Measurements from ENCODE around the gene KRT81. TPM values are rescaled to one million over a fixed set of nuclear protein-coding genes. Genes with fewer than 3 reads are reported as not detected.
"Not testable (repeated sequence)": the region's sequence is repeated elsewhere in the genome, so short reads cannot be mapped to it uniquely, and the experiment has no call there.

The KRT81 gene
- polyA plus RNA-seq, 3 donors = not detected

- Histone ChIP-seq H3K36me3 (replicated peaks in 1 of 2; ENCODE audit: control insufficient read depth in 1 of 2, insufficient read depth in 2 of 2, low read length in 2 of 2) (no peaks in the 10 kb centered on the region), H3K4me2 (replicated peaks; ENCODE audit: extremely low read depth, low read length, poor library complexity, severe bottlenecking) (no peak overlapping the region), H3K4me1 (ENCODE audit: control insufficient read depth in 1 of 2, insufficient read depth in 2 of 2, low read length in 2 of 2) (no peaks in the 10 kb centered on the region), H3K9me3 (replicated peaks in 1 of 2; ENCODE audit: control insufficient read depth in 1 of 2, insufficient read depth in 1 of 2, low read length in 2 of 2) (no peaks in the 10 kb centered on the region), H3K9ac (ENCODE audit: insufficient read depth, low read length, poor library complexity, severe bottlenecking) (no peak overlapping the region), H3K79me2 (ENCODE audit: insufficient read depth, low read length) (no peaks in the 10 kb centered on the region), H3K27ac (ENCODE audit: low read depth in 1 of 2, low read length in 2 of 2) (no peak overlapping the region), H4K20me1 (ENCODE audit: insufficient read depth, low read length) (no peaks in the 10 kb centered on the region), H2AFZ (ENCODE audit: insufficient read depth, low read depth, low read length, poor library complexity, severe bottlenecking) (no peak overlapping the region), H3K4me3 (replicated peaks in 1 of 3; ENCODE audit: low read depth in 2 of 3, low read length in 3 of 3) (no peak overlapping the region), H3K27me3 (ENCODE audit: control insufficient read depth in 2 of 2, insufficient read depth in 2 of 2, low read length in 2 of 2) (peaks cover 3 to 19% of the 10 kb centered on the region in 2 donors)
- no peaks in the 10 kb centered on the region for H3K36me3 Mint-ChIP-seq
- 94% methylated on average over 9 of the region's 9 CpGs for WGBS (ENCODE audit: insufficient coverage)
- intact Hi-C loops (cut with micrococcal nuclease) = no loop called here
- TF ChIP-seq, protein P1, sequence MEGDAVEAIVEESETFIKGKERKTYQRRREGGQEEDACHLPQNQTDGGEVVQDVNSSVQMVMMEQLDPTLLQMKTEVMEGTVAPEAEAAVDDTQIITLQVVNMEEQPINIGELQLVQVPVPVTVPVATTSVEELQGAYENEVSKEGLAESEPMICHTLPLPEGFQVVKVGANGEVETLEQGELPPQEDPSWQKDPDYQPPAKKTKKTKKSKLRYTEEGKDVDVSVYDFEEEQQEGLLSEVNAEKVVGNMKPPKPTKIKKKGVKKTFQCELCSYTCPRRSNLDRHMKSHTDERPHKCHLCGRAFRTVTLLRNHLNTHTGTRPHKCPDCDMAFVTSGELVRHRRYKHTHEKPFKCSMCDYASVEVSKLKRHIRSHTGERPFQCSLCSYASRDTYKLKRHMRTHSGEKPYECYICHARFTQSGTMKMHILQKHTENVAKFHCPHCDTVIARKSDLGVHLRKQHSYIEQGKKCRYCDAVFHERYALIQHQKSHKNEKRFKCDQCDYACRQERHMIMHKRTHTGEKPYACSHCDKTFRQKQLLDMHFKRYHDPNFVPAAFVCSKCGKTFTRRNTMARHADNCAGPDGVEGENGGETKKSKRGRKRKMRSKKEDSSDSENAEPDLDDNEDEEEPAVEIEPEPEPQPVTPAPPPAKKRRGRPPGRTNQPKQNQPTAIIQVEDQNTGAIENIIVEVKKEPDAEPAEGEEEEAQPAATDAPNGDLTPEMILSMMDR (IDR thresholded peaks at IDR 0.05) = no peak
- H3K27ac Mint-ChIP-seq = peak overlapping the region in 1 of 7 donors; percentile 44
- no peaks in the 10 kb centered on the region for H3K4me1 Mint-ChIP-seq
- peaks cover 0 to 2% (median 0%) of the 10 kb centered on the region in 7 donors for H3K9me3 Mint-ChIP-seq
- H3K27me3 Mint-ChIP-seq (ENCODE audit: low read depth in 3 of 3) = peaks cover 25 to 52% (median 25%) of the 10 kb centered on the region in 3 donors
- H3K4me3 Mint-ChIP-seq = no peak overlapping the region
- no peak for DNase-seq
These were observed 25.0 kb upstream of the KRT81 start for GRCh38 chr12:52316290-52316689.

- H3K27me3 Mint-ChIP-seq (ENCODE audit: low read depth in 3 of 3) = peaks cover 29 to 52% (median 31%) of the 10 kb centered on the region in 3 donors
- H3K27ac ChIP-seq (ENCODE audit: low read depth in 1 of 2, low read length in 2 of 2); H3K4me1 ChIP-seq (ENCODE audit: control insufficient read depth in 1 of 2, insufficient read depth in 2 of 2, low read length in 2 of 2); H3K4me3 ChIP-seq (replicated peaks in 1 of 3; ENCODE audit: low read depth in 2 of 3, low read length in 3 of 3); H4K20me1 ChIP-seq (ENCODE audit: insufficient read depth, low read length); DNase-seq; H2AFZ ChIP-seq (ENCODE audit: insufficient read depth, low read depth, low read length, poor library complexity, severe bottlenecking); H3K79me2 ChIP-seq (ENCODE audit: insufficient read depth, low read length); H3K4me2 ChIP-seq (replicated peaks; ENCODE audit: extremely low read depth, low read length, poor library complexity, severe bottlenecking); H3K27ac Mint-ChIP-seq; H3K36me3 Mint-ChIP-seq; H3K36me3 ChIP-seq (replicated peaks in 1 of 2; ENCODE audit: control insufficient read depth in 1 of 2, insufficient read depth in 2 of 2, low read length in 2 of 2); H3K4me3 Mint-ChIP-seq; intact Hi-C loops (cut with micrococcal nuclease); H3K4me1 Mint-ChIP-seq; H3K9me3 ChIP-seq (replicated peaks in 1 of 2; ENCODE audit: control insufficient read depth in 1 of 2, insufficient read depth in 1 of 2, low read length in 2 of 2); H3K9ac ChIP-seq (ENCODE audit: insufficient read depth, low read length, poor library complexity, severe bottlenecking); H3K9me3 Mint-ChIP-seq: not testable (repeated sequence)
- TF ChIP-seq, protein P1 (IDR thresholded peaks at IDR 0.05) = peak; percentile 43
- H3K27me3 ChIP-seq (ENCODE audit: control insufficient read depth in 2 of 2, insufficient read depth in 2 of 2, low read length in 2 of 2) = peaks cover 6 to 24% of the 10 kb centered on the region in 2 donors
- WGBS (ENCODE audit: insufficient coverage) = 56% methylated on average over 6 of the region's 9 CpGs
These were observed 24.4 kb upstream of the KRT81 start for GRCh38 chr12:52315721-52316120.

Measured in CD14-positive monocyte (primary cell).